ENCODE measurements around the gene LIMS1. TPM values are rescaled to one million over a fixed set of nuclear protein-coding genes. Genes with fewer than 3 reads are reported as not detected.

Gene LIMS1
- total and polyA plus RNA-seq, 11 donors, result 21.3 to 136 (median 76.0) TPM

- H3K4me1 ChIP-seq, result peaks cover 5 to 90% (median 49%) of the 10 kb centered on the region in 12 donors
- H3K4me3 ChIP-seq, result no peak overlapping the region
- peak overlapping the region in 2 of 12 donors; percentile 28 to 38 for H3K27ac ChIP-seq
- H3K36me3 ChIP-seq, result no peaks in the 10 kb centered on the region
- no peak for DNase-seq
- H3K9me3 ChIP-seq, result no peaks in the 10 kb centered on the region
- no peak for TF ChIP-seq CTCF (IDR thresholded peaks at IDR 0.05)
- TF ChIP-seq POLR2A (IDR thresholded peaks at IDR 0.05), result no peak
- no peaks in the 10 kb centered on the region for H3K27me3 ChIP-seq
- no peak for ATAC-seq
- 55 to 75% (median 65%) methylated on average over 1 of the region's 1 CpG for WGBS, 4 donors
- intact Hi-C loops (cut with DNase I), result loop anchor here in 2 of 10 donors (2.0 to 10.0 kb wide), 2 partner anchors 19 to 99 kb away; partner anchors contain the start of gene LIMS1 (in 1 of the 2)
Measured at GRCh38 chr2:108633409-108633808, 99.1 kb downstream of the LIMS1 start.

GRCh38 chr2:108634011-108634410, 99.7 kb downstream of the LIMS1 start:
- H3K4me3 ChIP-seq, result no peak overlapping the region
- ATAC-seq (no peak), DNase-seq (no peak)
- peaks cover 5 to 87% (median 49%) of the 10 kb centered on the region in 12 donors for H3K4me1 ChIP-seq
- peak overlapping the region in 7 of 12 donors; percentile 9 to 46 (median 29) for H3K27ac ChIP-seq
- no peaks in the 10 kb centered on the region for H3K27me3 ChIP-seq
- intact Hi-C loops (cut with DNase I), result loop anchor here in 1 of 10 donors (1.0 to 10.0 kb wide), 2 partner anchors 26 to 99 kb away; partner anchors contain the start of gene LIMS1
- no peaks in the 10 kb centered on the region for H3K36me3 ChIP-seq
- TF ChIP-seq POLR2A (IDR thresholded peaks at IDR 0.05) (no peak), CTCF (IDR thresholded peaks at IDR 0.05) (no peak)
- H3K9me3 ChIP-seq, result no peaks in the 10 kb centered on the region

- Histone ChIP-seq H3K36me3 (no peaks in the 10 kb centered on the region), H3K27ac (peak overlapping the region in 9 of 12 donors; percentile 9 to 46 (median 25)), H3K4me1 (peaks cover 5 to 87% (median 50%) of the 10 kb centered on the region in 12 donors), H3K9me3 (no peaks in the 10 kb centered on the region), H3K27me3 (no peaks in the 10 kb centered on the region), H3K4me3 (no peak overlapping the region)
- DNase-seq, result no peak
- ATAC-seq, result no peak
- no peak for TF ChIP-seq POLR2A (IDR thresholded peaks at IDR 0.05)
- TF ChIP-seq CTCF (IDR thresholded peaks at IDR 0.05), result no peak
- 40 to 42% (median 41%) methylated on average over 10 of the region's 10 CpGs for WGBS, 4 donors
- intact Hi-C loops (cut with DNase I), result loop anchor here in 5 of 10 donors (1.0 to 10.0 kb wide), 4 partner anchors 26 to 100 kb away; partner anchors contain the start of gene LIMS1 (in 1 of the 5)
Measured at GRCh38 chr2:108634576-108635160, 100.4 kb downstream of the LIMS1 start.

- H3K9me3 ChIP-seq, result no peaks in the 10 kb centered on the region
- WGBS, 4 donors, result 61 to 70% (median 66%) methylated on average over 13 of the region's 13 CpGs
- ATAC-seq, result peak in 2 of 4 donors; percentile 1 to 10
- H3K27me3 ChIP-seq, result no peaks in the 10 kb centered on the region
- TF ChIP-seq CTCF (IDR thresholded peaks at IDR 0.05), result no peak
- no peak for TF ChIP-seq POLR2A (IDR thresholded peaks at IDR 0.05)
- peak overlapping the region in 11 of 12 donors; percentile 15 to 92 (median 84) for H3K27ac ChIP-seq
- no peak overlapping the region for H3K4me3 ChIP-seq
- intact Hi-C loops (cut with DNase I), result loop anchor here in 8 of 10 donors (1.0 to 10.0 kb wide), 6 partner anchors 28 to 101 kb away; partner anchors contain the start of gene LIMS1 (in 1 of the 8)
- H3K36me3 ChIP-seq, result no peaks in the 10 kb centered on the region
- no peak for DNase-seq
- peaks cover 5 to 91% (median 60%) of the 10 kb centered on the region in 12 donors for H3K4me1 ChIP-seq
Measured at GRCh38 chr2:108635630-108636354, 101.5 kb downstream of the LIMS1 start.
